Sciatic nerve (tissue), 2 donors: ENCODE data around the gene MCCC1. TPM values are rescaled to one million over a fixed set of nuclear protein-coding genes. Genes with fewer than 3 reads are reported as not detected.
"Not testable (repeated sequence)": the region's sequence is repeated elsewhere in the genome, so short reads cannot be mapped to it uniquely, and the experiment has no call there.

ENCODE experiments used
- ATAC-seq: fragments of 200-7000 bp; cut with Tn5 transposase; one replicate; pipeline ENCODE4 v1.9.1; 2020; ENCODE audit warnings: mild to moderate bottlenecking, moderate library complexity
- DNase-seq: peaks from one replicate; pipeline ENCODE4 v3.0.0-alpha.2; 2020; ENCODE audit warnings: low spot score
- intact Hi-C: fragments of 100-400 bp; cut with DNase I; formaldehyde crosslinking; loops from one replicate; pipeline ENCODE4 v1.14.2; 2022
- total RNA-seq: library from RNA; stranded (reverse); fragmentation: NEBNext Ultra II Directional; extraction: Animal tissue kit (Norgen Biotek cat#: 25700); gene quantifications from one replicate; pipeline ENCODE4 v1.2.1, GENCODE V29; 2021
- donor health status: DM: no; HTN: no; CAD: no.
- donor health status: DM: no; HTN: no; CAD: no.

The MCCC1 gene
- total RNA-seq, 1 donor from 2014 or later = 32.0 TPM

- intact Hi-C loops = no loop called here
- ATAC-seq (peak; percentile 77), DNase-seq (no peak)
Measured at GRCh38 chr3:183108001-183108449, 8.7 kb upstream of the MCCC1 start.

GRCh38 chr3:183107372-183107771 lies 8.1 kb upstream of the MCCC1 start:
- intact Hi-C loops, DNase-seq, ATAC-seq: not testable (repeated sequence)

- DNase-seq (no peak), ATAC-seq (no peak)
- intact Hi-C loops = no loop called here
Measured at GRCh38 chr3:183106635-183107034, 7.3 kb upstream of the MCCC1 start.

- ATAC-seq, DNase-seq, intact Hi-C loops: not testable (repeated sequence)
Measured at GRCh38 chr3:183103950-183104349, 4.7 kb upstream of the MCCC1 start.

- ATAC-seq, intact Hi-C loops, DNase-seq: not testable (repeated sequence)
Measured at GRCh38 chr3:183101040-183101439, 1.7 kb upstream of the MCCC1 start.

GRCh38 chr3:183100376-183100775 lies 1.1 kb upstream of the MCCC1 start:
- ATAC-seq (no peak), DNase-seq (no peak)
- intact Hi-C loops = no loop called here

- ATAC-seq (no peak), DNase-seq (no peak)
- intact Hi-C loops = no loop called here
Measured at GRCh38 chr3:183099838-183100204, 525 bp upstream of the MCCC1 start.

- DNase-seq (no peak), ATAC-seq (no peak)
- intact Hi-C loops = no loop called here
Measured at GRCh38 chr3:183098536-183099025, 715 bp downstream of the MCCC1 start.

GRCh38 chr3:183094711-183095110 lies 4.6 kb downstream of the MCCC1 start:
- intact Hi-C loops = no loop called here
- ATAC-seq = no peak
- no peak for DNase-seq

- DNase-seq (no peak), ATAC-seq (no peak)
- intact Hi-C loops = no loop called here
Measured at GRCh38 chr3:183092256-183092655, 7.0 kb downstream of the MCCC1 start.

GRCh38 chr3:183087184-183087583 lies 12.1 kb downstream of the MCCC1 start:
- intact Hi-C loops = no loop called here
- ATAC-seq (no peak), DNase-seq (no peak)

GRCh38 chr3:183085634-183086390 lies 13.5 kb downstream of the MCCC1 start:
- ATAC-seq (no peak), DNase-seq (no peak)
- intact Hi-C loops = no loop called here

- ATAC-seq (no peak), DNase-seq (no peak)
- intact Hi-C loops = no loop called here
Measured at GRCh38 chr3:183082355-183082915, 16.9 kb downstream of the MCCC1 start.

GRCh38 chr3:183081459-183082183 lies 17.7 kb downstream of the MCCC1 start:
- no peak for ATAC-seq
- no peak for DNase-seq
- intact Hi-C loops = no loop called here

- DNase-seq (no peak), ATAC-seq (no peak)
- intact Hi-C loops = no loop called here
Measured at GRCh38 chr3:183080628-183081027, 18.7 kb downstream of the MCCC1 start.

GRCh38 chr3:183074881-183075280 lies 24.4 kb downstream of the MCCC1 start:
- ATAC-seq (no peak), DNase-seq (no peak)
- intact Hi-C loops = no loop called here

GRCh38 chr3:183074261-183074660 lies 25.0 kb downstream of the MCCC1 start:
- no peak for DNase-seq
- intact Hi-C loops = no loop called here
- ATAC-seq = no peak

- intact Hi-C loops = no loop called here
- DNase-seq (no peak), ATAC-seq (no peak)
Measured at GRCh38 chr3:183073839-183074238, 25.5 kb downstream of the MCCC1 start.

GRCh38 chr3:183070892-183071291 lies 28.4 kb downstream of the MCCC1 start:
- DNase-seq (no peak), ATAC-seq (no peak)
- intact Hi-C loops = no loop called here

- DNase-seq (no peak), ATAC-seq (no peak)
- intact Hi-C loops = no loop called here
Measured at GRCh38 chr3:183069086-183069485, 30.2 kb downstream of the MCCC1 start.
